Loucy (cell line): ENCODE measurements around the gene KCNT2.
"Not testable (repeated sequence)": the region's sequence is repeated elsewhere in the genome, so short reads cannot be mapped to it uniquely, and the experiment has no call there.

Experiments
- EZH2phosphoT487 ChIP-seq: fragments of 200-600 bp; IDR thresholded peaks from 2 replicates; pipeline ENCODE4 v1.6.1; 2018; ENCODE audit warnings: antibody characterized with exemption, mild to moderate bottlenecking, moderate library complexity, borderline replicate concordance
- TF ChIP-seq, protein P1 (sequence below): fragments of 200-600 bp; sonication (generic); conservative IDR thresholded peaks from 2 replicates; pipeline ENCODE4 v1.5.1; 2014; ENCODE audit warnings: mild to moderate bottlenecking, antibody characterized with exemption, low read length

DNA sequence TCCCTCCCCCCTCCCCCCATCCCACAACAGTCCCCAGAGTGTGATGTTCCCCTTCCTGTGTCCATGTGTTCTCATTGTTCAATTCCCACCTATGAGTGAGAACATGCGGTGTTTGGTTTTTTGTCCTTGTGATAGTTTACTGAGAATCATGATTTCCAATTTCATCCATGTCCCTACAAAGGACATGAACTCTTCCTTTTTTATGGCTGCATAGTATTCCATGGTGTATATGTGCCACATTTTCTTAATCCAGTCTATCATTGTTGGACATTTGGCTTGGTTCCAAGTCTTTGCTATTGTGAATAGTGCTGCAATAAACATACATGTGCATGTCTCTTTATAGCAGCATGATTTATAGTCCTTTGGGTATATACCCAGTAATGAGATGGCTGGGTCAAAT, 104.0 kb downstream of the KCNT2 start:
- TF ChIP-seq, protein P1, sequence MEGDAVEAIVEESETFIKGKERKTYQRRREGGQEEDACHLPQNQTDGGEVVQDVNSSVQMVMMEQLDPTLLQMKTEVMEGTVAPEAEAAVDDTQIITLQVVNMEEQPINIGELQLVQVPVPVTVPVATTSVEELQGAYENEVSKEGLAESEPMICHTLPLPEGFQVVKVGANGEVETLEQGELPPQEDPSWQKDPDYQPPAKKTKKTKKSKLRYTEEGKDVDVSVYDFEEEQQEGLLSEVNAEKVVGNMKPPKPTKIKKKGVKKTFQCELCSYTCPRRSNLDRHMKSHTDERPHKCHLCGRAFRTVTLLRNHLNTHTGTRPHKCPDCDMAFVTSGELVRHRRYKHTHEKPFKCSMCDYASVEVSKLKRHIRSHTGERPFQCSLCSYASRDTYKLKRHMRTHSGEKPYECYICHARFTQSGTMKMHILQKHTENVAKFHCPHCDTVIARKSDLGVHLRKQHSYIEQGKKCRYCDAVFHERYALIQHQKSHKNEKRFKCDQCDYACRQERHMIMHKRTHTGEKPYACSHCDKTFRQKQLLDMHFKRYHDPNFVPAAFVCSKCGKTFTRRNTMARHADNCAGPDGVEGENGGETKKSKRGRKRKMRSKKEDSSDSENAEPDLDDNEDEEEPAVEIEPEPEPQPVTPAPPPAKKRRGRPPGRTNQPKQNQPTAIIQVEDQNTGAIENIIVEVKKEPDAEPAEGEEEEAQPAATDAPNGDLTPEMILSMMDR = not testable (repeated sequence)
- not testable (repeated sequence) for TF ChIP-seq EZH2phosphoT487
